Measurements from ENCODE around the gene ANKHD1.

ANKHD1 gene

GRCh38 chr5:140544986-140545385, 143.4 kb downstream of the ANKHD1 start:
- no peak for DNase-seq

- DNase-seq, result no peak
These were observed 144.0 kb downstream of the ANKHD1 start for GRCh38 chr5:140545606-140546005.

GRCh38 chr5:140546851-140547507, 145.3 kb downstream of the ANKHD1 start:
- DNase-seq, result no peak

GRCh38 chr5:140547508-140548299, 146.1 kb downstream of the ANKHD1 start, which contains the start of gene EIF4EBP3:
EIF4EBP3 (plus strand) TSS chr5:140547662; CDS start chr5:140547738, 76 bp downstream.
- peak; percentile 96 for DNase-seq

GRCh38 chr5:140548300-140548688, 146.7 kb downstream of the ANKHD1 start:
- DNase-seq, result no peak

- DNase-seq, result no peak
These were observed 147.2 kb downstream of the ANKHD1 start for GRCh38 chr5:140548791-140549190.

- peak; percentile 26 for DNase-seq
These were observed 147.9 kb downstream of the ANKHD1 start for GRCh38 chr5:140549237-140550144.

GRCh38 chr5:140550147-140551079, 148.8 kb downstream of the ANKHD1 start:
- no peak for DNase-seq

- no peak for DNase-seq
These were observed 150.2 kb downstream of the ANKHD1 start for GRCh38 chr5:140551872-140552271.

- peak; percentile 35 for DNase-seq
These were observed 152.0 kb downstream of the ANKHD1 start for GRCh38 chr5:140553657-140554056.

GRCh38 chr5:140554454-140554853, 152.8 kb downstream of the ANKHD1 start:
- peak; percentile 64 for DNase-seq

- no peak for DNase-seq
These were observed 154.2 kb downstream of the ANKHD1 start for GRCh38 chr5:140555747-140556312.

- DNase-seq, result no peak
These were observed 154.8 kb downstream of the ANKHD1 start for GRCh38 chr5:140556438-140556837.

- DNase-seq, result peak; percentile 87
These were observed 155.6 kb downstream of the ANKHD1 start, which contains the start of gene SRA1 for GRCh38 chr5:140557136-140557805. SRA1 (minus strand) TSS chr5:140557473; CDS start chr5:140557452, 21 bp downstream.

- no peak for DNase-seq
These were observed 156.3 kb downstream of the ANKHD1 start for GRCh38 chr5:140557965-140558364.

GRCh38 chr5:140558542-140558941, 156.9 kb downstream of the ANKHD1 start:
- DNase-seq, result no peak

GRCh38 chr5:140560227-140560626, 158.6 kb downstream of the ANKHD1 start:
- no peak for DNase-seq

- no peak for DNase-seq
These were observed 160.3 kb downstream of the ANKHD1 start for GRCh38 chr5:140561753-140562523.

- DNase-seq, result no peak
These were observed 162.0 kb downstream of the ANKHD1 start for GRCh38 chr5:140563596-140563995.

Data from HCEC 1CT (cell line).